CD4-positive, alpha-beta memory T cell (primary cell): ENCODE measurements around the gene PLPPR3. TPM values are rescaled to one million over a fixed set of nuclear protein-coding genes. Genes with fewer than 3 reads are reported as not detected.
"Not testable (repeated sequence)": the region's sequence is repeated elsewhere in the genome, so short reads cannot be mapped to it uniquely, and the experiment has no call there.

Source experiments
- CTCF ChIA-PET: fragments of 350-600 bp; sonication (Branson Sonifier 250); formaldehyde crosslinking; loops from one replicate; lab custom pipeline; 2021; ENCODE audit warnings: inconsistent platforms; ENCODE audit not compliant: partially characterized antibody; lab: Charles Lee
- POLR2A ChIA-PET: fragments of 350-600 bp; sonication (Branson Sonifier 250); formaldehyde crosslinking; loops from one replicate; lab custom pipeline; 2021; ENCODE audit not compliant: partially characterized antibody; lab: Charles Lee
- DNase-seq, 5 donors: peaks; one replicate each; pipeline versions ENCODE4 v3.0.0 to v3.0.0-alpha.2; 2020 to 2022; ENCODE audit warnings: mixed read lengths in 1 of 5
- H3K27ac ChIP-seq: one replicate; pipeline ENCODE4 v1.7.0; 2013; ENCODE audit warnings: low read depth, low read length
- H3K27me3 ChIP-seq: 2 replicates; pipeline ENCODE4 v1.7.0; 2013; ENCODE audit warnings: mild to moderate bottlenecking, low read length, moderate library complexity; ENCODE audit not compliant: insufficient read depth
- H3K36me3 ChIP-seq: 2 replicates; pipeline ENCODE4 v1.7.0; 2013; ENCODE audit warnings: mild to moderate bottlenecking, low read length, moderate library complexity; ENCODE audit not compliant: insufficient read depth
- H3K4me1 ChIP-seq: 2 replicates; pipeline ENCODE4 v1.7.0; 2013; ENCODE audit warnings: mild to moderate bottlenecking, low read length, moderate library complexity; ENCODE audit not compliant: insufficient read depth
- H3K4me3 ChIP-seq, 2 donors: one replicate each; pipeline ENCODE4 v1.7.0; 2013; ENCODE audit warnings: low read length in 2 of 2, mild to moderate bottlenecking in 1 of 2
- H3K9me3 ChIP-seq, 2 donors: one replicate each; pipeline ENCODE4 v1.7.0; 2013; ENCODE audit warnings: low read length in 2 of 2, control low read depth in 1 of 2; ENCODE audit not compliant: control insufficient read depth in 1 of 2
- H3K27ac Mint-ChIP-seq, 7 donors: one replicate each; pipeline ENCODE4 v1.8.0; 2020 to 2021; ENCODE audit warnings: mixed read lengths in 7 of 7, mild to moderate bottlenecking in 6 of 7, inconsistent platforms in 3 of 7, moderate library complexity in 3 of 7
- H3K27me3 Mint-ChIP-seq, 2 donors: one replicate each; pipeline ENCODE4 v1.8.0; 2020 to 2021; ENCODE audit warnings: mixed read lengths in 2 of 2
- H3K36me3 Mint-ChIP-seq, 2 donors: one replicate each; pipeline ENCODE4 v1.8.0; 2020 to 2021; ENCODE audit warnings: mixed read lengths in 2 of 2, inconsistent platforms in 1 of 2, mild to moderate bottlenecking in 1 of 2
- H3K4me1 Mint-ChIP-seq, 4 donors: one replicate each; pipeline ENCODE4 v1.8.0; 2020 to 2021; ENCODE audit warnings: mixed read lengths in 4 of 4, mild to moderate bottlenecking in 1 of 4
- H3K4me3 Mint-ChIP-seq, 8 donors: one replicate each; pipeline ENCODE4 v1.8.0; 2020 to 2021; ENCODE audit warnings: mixed read lengths in 8 of 8, mild to moderate bottlenecking in 7 of 8, moderate library complexity in 6 of 8, inconsistent platforms in 3 of 8
- H3K9me3 Mint-ChIP-seq, 8 donors: one replicate each; pipeline ENCODE4 v1.8.0; 2020 to 2021; ENCODE audit warnings: mixed read lengths in 8 of 8, mild to moderate bottlenecking in 5 of 8, inconsistent platforms in 3 of 8, moderate library complexity in 1 of 8
- intact Hi-C: fragments of 100-400 bp; cut with micrococcal nuclease; formaldehyde crosslinking; loops from one replicate; pipeline ENCODE4 v1.15.1; 2023
- polyA plus RNA-seq, 2 donors: library from polyadenylated mRNA; unstranded; fragments of 300-500 nt; fragmentation: Illumina TruSeq; gene quantifications; one replicate each; pipeline ENCODE4 v1.2.3, GENCODE V29; 2021
- total RNA-seq, 2 experiments: library from RNA; stranded (reverse); gene quantifications; one replicate each; pipeline ENCODE4 v1.2.3, GENCODE V29; 2021

The PLPPR3 gene
- total and polyA plus RNA-seq, 4 experiments from 2014 or later, result not detected

- H3K4me1 Mint-ChIP-seq, H3K27ac Mint-ChIP-seq, POLR2A ChIA-PET, H3K4me3 ChIP-seq, H3K4me1 ChIP-seq, intact Hi-C loops, H3K27ac ChIP-seq, H3K27me3 ChIP-seq, H3K4me3 Mint-ChIP-seq, H3K9me3 ChIP-seq, CTCF ChIA-PET, DNase-seq, H3K36me3 ChIP-seq, H3K36me3 Mint-ChIP-seq, H3K27me3 Mint-ChIP-seq, H3K9me3 Mint-ChIP-seq: not testable (repeated sequence)
Observed at GRCh38 chr19:820212-820611, 1.5 kb downstream of the PLPPR3 start.

GRCh38 chr19:816500-816857, 5.3 kb downstream of the PLPPR3 start:
- no peaks in the 10 kb centered on the region for H3K27me3 Mint-ChIP-seq

GRCh38 chr19:815775-816499, 5.8 kb downstream of the PLPPR3 start:
- H3K36me3 ChIP-seq, result peaks cover 3% of the 10 kb centered on the region
- Mint-ChIP-seq H3K4me3 (no peak overlapping the region), H3K27me3 (no peaks in the 10 kb centered on the region), H3K4me1 (peaks cover 0 to 8% (median 3%) of the 10 kb centered on the region in 4 donors), H3K9me3 (peaks cover 0 to 14% (median 0%) of the 10 kb centered on the region in 8 donors), H3K27ac (peak overlapping the region in 4 of 7 donors; percentile 20 to 84 (median 76)), H3K36me3 (peaks cover 11 to 19% of the 10 kb centered on the region in 2 donors)
- intact Hi-C loops, result no loop called here
- no peaks in the 10 kb centered on the region for H3K9me3 ChIP-seq
- no peak for DNase-seq
- no peaks in the 10 kb centered on the region for H3K4me1 ChIP-seq
- H3K4me3 ChIP-seq, result no peak overlapping the region
- H3K27ac ChIP-seq, result no peak overlapping the region
- H3K27me3 ChIP-seq, result no peaks in the 10 kb centered on the region
- ChIA-PET CTCF (no interaction called here), POLR2A (no interaction called here)

More at GRCh38 chr19:816500-816857, 5.3 kb downstream of the PLPPR3 start:
- no peaks in the 10 kb centered on the region for H3K4me1 ChIP-seq
- ChIA-PET CTCF (no interaction called here), POLR2A (no interaction called here)
- H3K27ac ChIP-seq, result no peak overlapping the region
- no peaks in the 10 kb centered on the region for H3K27me3 ChIP-seq
- no peaks in the 10 kb centered on the region for H3K36me3 ChIP-seq
- H3K36me3 Mint-ChIP-seq, result peaks cover 8 to 16% of the 10 kb centered on the region in 2 donors
- H3K4me1 Mint-ChIP-seq, result peaks cover 0 to 8% (median 3%) of the 10 kb centered on the region in 4 donors
- H3K27ac Mint-ChIP-seq, result peak overlapping the region in 4 of 7 donors; percentile 1 to 77 (median 41)
- intact Hi-C loops, result no loop called here
- peaks cover 0 to 14% (median 0%) of the 10 kb centered on the region in 8 donors for H3K9me3 Mint-ChIP-seq
- no peaks in the 10 kb centered on the region for H3K9me3 ChIP-seq
- H3K4me3 Mint-ChIP-seq, result no peak overlapping the region
- DNase-seq, result no peak
- no peak overlapping the region for H3K4me3 ChIP-seq

- Histone ChIP-seq H3K27me3 (no peaks in the 10 kb centered on the region), H3K27ac (no peak overlapping the region), H3K4me3 (no peak overlapping the region), H3K36me3 (peaks cover 10% of the 10 kb centered on the region), H3K9me3 (no peaks in the 10 kb centered on the region), H3K4me1 (no peaks in the 10 kb centered on the region)
- Mint-ChIP-seq H3K9me3 (peaks cover 0 to 14% (median 0%) of the 10 kb centered on the region in 8 donors), H3K36me3 (peaks cover 14 to 19% of the 10 kb centered on the region in 2 donors), H3K4me3 (peak overlapping the region in 1 of 8 donors; percentile 46), H3K27me3 (no peaks in the 10 kb centered on the region), H3K27ac (peak overlapping the region in 2 of 7 donors; percentile 35 to 77), H3K4me1 (peaks cover 0 to 8% (median 3%) of the 10 kb centered on the region in 4 donors)
- CTCF ChIA-PET, result no interaction called here
- DNase-seq, result no peak
- POLR2A ChIA-PET, result interaction anchor here (1.1 to 1.7 kb wide), 2 partner anchors 16 to 18 kb away, joined by 3 to 7 read pairs; partner anchors contain the start of gene PTBP1
- intact Hi-C loops, result no loop called here
Observed at GRCh38 chr19:815079-815774, 6.5 kb downstream of the PLPPR3 start.

- ChIA-PET POLR2A (interaction anchor here (1.1 to 1.7 kb wide), 2 partner anchors 15 to 17 kb away, joined by 3 to 7 read pairs; partner anchors contain the start of gene PTBP1), CTCF (no interaction called here)
- peak overlapping the region in 1 of 8 donors; percentile 46 for H3K4me3 Mint-ChIP-seq
- H3K4me3 ChIP-seq, result no peak overlapping the region
- no peak overlapping the region for H3K27ac ChIP-seq
- intact Hi-C loops, result no loop called here
- H3K9me3 Mint-ChIP-seq, result peaks cover 0 to 14% (median 0%) of the 10 kb centered on the region in 8 donors
- H3K27ac Mint-ChIP-seq, result peak overlapping the region in 3 of 7 donors; percentile 32 to 68 (median 35)
- H3K27me3 ChIP-seq, result no peaks in the 10 kb centered on the region
- no peaks in the 10 kb centered on the region for H3K4me1 ChIP-seq
- no peaks in the 10 kb centered on the region for H3K9me3 ChIP-seq
- no peak for DNase-seq
- peaks cover 18% of the 10 kb centered on the region for H3K36me3 ChIP-seq
- peaks cover 0 to 8% (median 3%) of the 10 kb centered on the region in 4 donors for H3K4me1 Mint-ChIP-seq
- no peaks in the 10 kb centered on the region for H3K27me3 Mint-ChIP-seq
- peaks cover 22 to 27% of the 10 kb centered on the region in 2 donors for H3K36me3 Mint-ChIP-seq
Observed at GRCh38 chr19:814152-815078, 7.3 kb downstream of the PLPPR3 start.

- no peak overlapping the region for H3K27ac ChIP-seq
- no peaks in the 10 kb centered on the region for H3K27me3 ChIP-seq
- H3K4me3 Mint-ChIP-seq, result peak overlapping the region in 1 of 8 donors; percentile 21
- peaks cover 0 to 14% (median 0%) of the 10 kb centered on the region in 8 donors for H3K9me3 Mint-ChIP-seq
- POLR2A ChIA-PET, result interaction anchor here (1.1 to 1.7 kb wide), 2 partner anchors 16 to 18 kb away, joined by 4 to 7 read pairs; partner anchors contain the start of gene PTBP1
- DNase-seq, result no peak
- H3K27me3 Mint-ChIP-seq, result no peaks in the 10 kb centered on the region
- intact Hi-C loops, result no loop called here
- H3K4me1 ChIP-seq, result no peaks in the 10 kb centered on the region
- peak overlapping the region in 3 of 7 donors; percentile 29 to 36 (median 32) for H3K27ac Mint-ChIP-seq
- no peaks in the 10 kb centered on the region for H3K9me3 ChIP-seq
- H3K4me1 Mint-ChIP-seq, result peaks cover 0 to 8% (median 3%) of the 10 kb centered on the region in 4 donors
- peaks cover 22 to 28% of the 10 kb centered on the region in 2 donors for H3K36me3 Mint-ChIP-seq
- no peak overlapping the region for H3K4me3 ChIP-seq
- H3K36me3 ChIP-seq, result peaks cover 25% of the 10 kb centered on the region
- CTCF ChIA-PET, result no interaction called here
Observed at GRCh38 chr19:813219-814151, 8.3 kb downstream of the PLPPR3 start.
